HG02852 (cell line): ENCODE results near the gene TMEM135.
"Not testable (repeated sequence)": the region's sequence is repeated elsewhere in the genome, so short reads cannot be mapped to it uniquely, and the experiment has no call there.

Experiments
- ATAC-seq: cut with Tn5 transposase; IDR thresholded peaks from one replicate; pipeline ENCODE4 v1.9.1; 2021; ENCODE audit warnings: mild to moderate bottlenecking, moderate library complexity; ENCODE audit not compliant: unreplicated experiment

The TMEM135 gene

DNA sequence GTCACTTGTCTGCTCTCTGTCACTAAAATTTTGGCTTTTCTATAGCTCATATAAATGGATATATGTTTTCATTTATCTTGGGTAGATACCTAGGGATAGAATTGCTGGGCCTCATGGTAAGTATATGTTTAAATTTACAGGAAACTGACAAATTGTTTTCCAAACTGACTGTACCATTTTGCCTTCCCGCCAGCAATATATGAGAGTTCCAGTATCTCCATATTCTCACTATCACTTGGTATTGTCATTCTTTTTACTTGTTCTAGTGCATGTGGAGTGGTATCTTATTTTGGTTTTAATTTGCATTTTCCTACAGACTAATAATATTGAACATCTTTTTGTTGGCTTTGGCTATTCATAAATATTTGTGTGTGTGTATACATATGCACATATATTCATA lies 101.7 kb downstream of the TMEM135 start:
- no peak for ATAC-seq

- ATAC-seq, result no peak
Observed at GRCh38 chr11:87141322-87141721, 103.6 kb downstream of the TMEM135 start.

GRCh38 chr11:87141980-87142514 lies 104.3 kb downstream of the TMEM135 start:
- no peak for ATAC-seq

DNA sequence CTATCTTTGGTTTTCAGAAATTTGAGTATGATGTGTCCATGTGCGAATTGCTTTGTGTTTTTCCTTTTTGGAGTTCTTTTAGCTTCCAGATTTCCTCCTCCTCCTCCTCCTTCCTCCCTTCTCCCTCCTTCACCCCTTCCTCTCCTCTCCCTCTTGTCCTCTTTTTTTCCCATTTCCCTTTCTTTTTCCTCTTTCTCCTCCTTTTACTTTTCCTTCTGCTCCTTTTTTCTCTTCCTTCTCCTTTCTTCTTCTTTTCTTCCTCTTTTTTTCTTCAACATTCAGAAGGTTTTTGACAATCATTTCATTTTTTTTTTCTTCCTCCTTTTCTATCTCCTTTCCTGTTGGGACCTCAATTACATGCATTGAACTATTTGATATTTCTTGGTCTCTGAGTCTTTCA lies 104.9 kb downstream of the TMEM135 start:
- no peak for ATAC-seq

GRCh38 chr11:87143641-87144040 lies 105.9 kb downstream of the TMEM135 start:
- ATAC-seq, result no peak

GRCh38 chr11:87144252-87144651 lies 106.5 kb downstream of the TMEM135 start:
- no peak for ATAC-seq

- no peak for ATAC-seq
Observed at GRCh38 chr11:87148749-87149148, 111.0 kb downstream of the TMEM135 start.

- not testable (repeated sequence) for ATAC-seq
Observed at GRCh38 chr11:87149782-87150181, 112.0 kb downstream of the TMEM135 start.

- no peak for ATAC-seq
Observed at GRCh38 chr11:87150936-87151335, 113.2 kb downstream of the TMEM135 start.

GRCh38 chr11:87154246-87154645 lies 116.5 kb downstream of the TMEM135 start:
- no peak for ATAC-seq

DNA sequence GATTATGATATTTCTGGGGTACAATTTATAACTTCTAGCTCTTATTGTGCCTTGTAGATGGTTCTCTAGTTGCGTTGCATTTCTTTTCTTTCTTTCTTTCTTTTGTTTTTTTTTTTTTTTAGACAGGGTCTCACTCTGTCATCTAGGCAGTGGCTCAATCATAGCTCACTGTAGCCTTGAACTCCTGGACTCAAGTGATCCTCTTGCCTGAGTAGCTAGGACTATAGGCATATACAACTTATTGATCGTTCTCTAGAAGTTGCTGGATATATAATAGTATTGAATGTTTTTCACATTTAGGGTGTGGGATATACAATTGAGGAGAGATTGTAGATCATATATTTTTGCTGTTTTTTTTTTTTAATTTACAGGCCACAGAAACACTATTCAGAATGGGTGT lies 119.2 kb downstream of the TMEM135 start:
- ATAC-seq, result no peak

DNA sequence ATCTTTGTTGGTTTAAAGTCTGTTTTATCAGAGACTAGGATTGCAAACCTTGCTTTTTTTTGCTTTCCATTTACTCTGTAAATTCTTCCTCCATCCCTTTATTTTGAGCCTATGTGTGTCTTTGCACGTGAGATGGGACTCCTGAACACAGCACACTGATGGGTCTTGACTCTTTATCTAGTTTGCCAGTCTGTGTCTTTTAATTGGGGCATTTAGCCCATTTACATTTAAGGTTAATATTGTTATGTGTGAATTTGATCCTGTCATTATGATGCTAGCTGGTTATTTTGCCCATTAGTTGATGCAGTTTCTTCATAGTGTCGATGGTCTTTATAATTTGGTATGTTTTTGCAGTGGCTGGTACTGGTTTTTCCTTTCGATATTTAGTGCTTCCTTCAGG lies 131.3 kb downstream of the TMEM135 start:
- ATAC-seq, result not testable (repeated sequence)

- ATAC-seq, result no peak
Observed at GRCh38 chr11:87173185-87174039, 135.7 kb downstream of the TMEM135 start.

GRCh38 chr11:87174870-87175269 lies 137.1 kb downstream of the TMEM135 start:
- ATAC-seq, result no peak

DNA sequence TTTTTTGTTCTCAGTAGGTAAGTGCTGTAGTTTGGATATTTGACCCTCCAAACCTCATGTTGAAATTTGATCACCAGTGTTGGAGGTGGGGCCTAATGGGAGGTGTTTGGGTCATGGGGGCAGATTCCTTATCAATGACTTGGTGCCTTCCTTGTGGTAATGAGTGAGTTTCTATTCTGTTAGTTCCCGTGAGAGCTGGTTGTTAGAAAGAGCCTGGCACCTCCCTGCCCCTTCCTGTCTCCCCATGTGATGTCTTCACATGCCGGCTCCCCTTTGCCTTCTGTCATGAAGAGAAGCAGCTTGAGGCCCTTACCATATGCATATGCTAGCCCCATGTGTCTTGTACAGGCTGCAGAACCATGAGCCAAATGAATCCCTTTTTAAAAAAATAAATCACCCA lies 138.3 kb downstream of the TMEM135 start:
- no peak for ATAC-seq

DNA sequence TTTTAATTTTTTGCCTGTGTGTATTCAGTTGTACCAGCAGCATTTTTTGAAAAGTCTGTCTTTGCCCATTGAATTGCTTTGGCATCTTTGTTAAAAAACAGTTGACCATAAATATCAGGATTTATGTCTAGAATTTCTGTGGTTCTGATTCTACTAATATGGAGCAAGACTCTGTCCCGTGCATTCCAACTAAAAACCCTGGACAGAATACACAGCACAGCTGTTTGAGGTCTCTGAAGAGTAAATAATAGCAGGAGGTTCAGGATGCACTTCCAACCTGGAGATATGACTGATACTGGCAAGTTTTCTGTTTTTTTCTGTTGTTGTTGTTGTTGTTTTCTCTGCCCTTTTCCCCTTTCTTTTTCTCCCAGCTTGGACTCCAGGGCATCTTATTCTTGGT lies 141.9 kb downstream of the TMEM135 start:
- ATAC-seq, result no peak

DNA sequence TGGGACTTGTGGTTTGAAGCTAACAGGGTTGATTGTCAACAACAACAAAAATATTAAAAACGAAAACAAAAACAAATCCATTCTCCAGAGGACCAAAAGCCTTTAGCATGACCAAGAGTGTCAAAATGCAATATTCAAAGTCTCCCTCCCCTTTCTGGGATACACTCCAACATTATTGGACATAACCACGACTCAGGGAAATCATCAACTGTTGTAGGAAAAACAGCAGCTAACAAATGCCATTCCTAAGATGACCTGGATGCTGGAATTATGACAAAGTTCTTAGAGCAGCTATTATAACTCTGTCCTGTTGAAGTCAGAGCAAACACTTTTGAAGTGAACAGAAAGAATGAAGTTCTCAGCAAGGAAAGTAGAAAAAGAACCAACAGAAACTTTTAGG lies 143.0 kb downstream of the TMEM135 start:
- no peak for ATAC-seq

- ATAC-seq, result no peak
Observed at GRCh38 chr11:87181143-87181542, 143.4 kb downstream of the TMEM135 start.

DNA sequence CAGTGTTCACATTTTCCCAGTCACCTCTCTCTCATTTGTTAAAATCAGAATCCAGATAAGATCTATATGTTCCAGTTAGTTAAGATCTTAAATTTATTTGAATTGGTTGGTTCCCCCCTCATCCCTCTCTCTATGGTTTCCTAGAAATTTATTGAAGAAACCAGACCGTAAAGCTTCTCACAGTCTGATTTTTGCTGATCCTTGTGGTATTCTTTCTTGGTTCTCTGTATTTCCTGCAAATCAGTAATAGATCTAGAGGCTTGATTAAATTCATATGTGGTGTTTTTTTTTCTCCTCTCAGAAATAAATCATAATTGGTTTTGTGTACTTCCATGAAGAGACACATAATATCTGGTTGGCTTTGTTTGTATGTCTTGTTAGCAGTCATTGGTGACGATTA lies 147.5 kb downstream of the TMEM135 start:
- ATAC-seq, result no peak

DNA sequence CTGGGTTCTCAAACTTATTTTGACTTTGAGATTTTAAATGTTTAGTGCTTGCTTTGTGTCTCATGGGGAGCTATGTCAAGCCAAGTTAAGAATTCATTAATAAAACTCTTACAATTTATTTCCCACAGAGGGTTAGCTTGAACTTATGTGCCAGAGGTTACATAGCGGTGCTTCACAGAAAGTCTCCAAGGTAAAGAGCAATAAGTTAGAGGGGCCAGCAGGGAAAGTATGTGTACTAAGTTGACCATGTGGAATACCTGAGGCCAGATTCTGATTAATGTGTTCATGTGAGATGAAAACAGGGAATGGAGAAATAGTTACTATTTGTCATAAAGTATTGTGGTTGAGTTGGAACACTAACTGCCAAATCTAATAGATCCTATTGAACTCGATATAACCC lies 149.3 kb downstream of the TMEM135 start:
- ATAC-seq, result no peak

- no peak for ATAC-seq
Observed at GRCh38 chr11:87187930-87188329, 150.2 kb downstream of the TMEM135 start.

DNA sequence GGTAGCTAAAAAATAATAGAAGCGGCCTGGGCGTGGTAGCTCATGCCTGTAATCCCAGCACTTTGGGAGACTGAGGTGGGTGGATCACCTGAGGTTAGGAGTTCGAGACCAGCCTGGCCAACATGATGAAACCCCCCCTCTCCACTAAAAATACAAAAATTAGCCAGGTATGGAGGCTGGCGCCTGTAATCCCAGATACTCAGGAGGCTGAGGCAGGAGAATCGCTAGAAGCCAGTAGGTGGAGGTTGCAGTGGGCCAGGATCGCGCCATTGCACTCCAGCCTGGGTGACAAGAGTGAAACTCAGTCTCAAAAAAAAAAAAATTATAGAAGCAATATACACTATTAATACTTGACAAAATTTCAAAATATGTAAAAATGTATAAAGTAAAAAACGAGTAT lies 150.7 kb downstream of the TMEM135 start:
- ATAC-seq, result not testable (repeated sequence)

DNA sequence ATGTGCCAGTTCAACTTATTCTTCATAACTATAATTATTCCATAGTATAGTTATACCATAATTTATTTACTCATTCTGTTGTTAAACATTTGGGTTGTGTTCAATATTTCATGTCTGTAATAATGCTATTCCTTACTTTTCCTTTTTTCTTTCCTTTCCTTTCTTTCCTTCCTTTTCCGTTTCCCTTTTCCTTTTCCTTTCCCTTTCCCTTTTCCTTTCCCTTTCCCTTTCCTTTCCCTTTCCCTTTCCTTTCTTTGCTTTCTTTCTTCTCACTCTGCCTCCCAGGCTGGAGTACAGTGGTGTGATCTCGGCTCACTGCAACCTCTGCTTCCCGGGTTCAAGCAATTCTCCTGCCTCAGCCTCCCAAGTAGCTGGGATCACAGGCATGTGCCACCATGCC lies 151.2 kb downstream of the TMEM135 start:
- not testable (repeated sequence) for ATAC-seq
